Lower leg skin (tissue), 4 donors: ENCODE data around the gene DMRTA2. TPM values are rescaled to one million over a fixed set of nuclear protein-coding genes. Genes with fewer than 3 reads are reported as not detected.

Experiments
- DNase-seq, 2 donors: peaks; one replicate each; pipeline ENCODE4 v3.0.0-alpha.2; 2019; ENCODE audit warnings: low spot score in 2 of 2
- H3K4me3 ChIP-seq: fragments of 200-600 bp; sonication (generic); 2 replicates; pipeline ENCODE4 v1.5.1; 2017; ENCODE audit warnings: mild to moderate bottlenecking, low read depth; ENCODE audit not compliant: poor library complexity, severe bottlenecking
- POLR2A ChIP-seq, 2 donors: fragments of 450-650 bp; IDR thresholded peaks; one replicate each; pipeline ENCODE4 v1.6.1; 2016 to 2017; ENCODE audit warnings: antibody characterized with exemption in 2 of 2, mild to moderate bottlenecking in 1 of 2, moderate library complexity in 1 of 2
- WGBS, 2 donors: methylation state at CpG; one replicate each; pipeline ENCODE4 v1.1.5; 2018; 5-methylcytosine and 5-hydroxymethylcytosine counted together
- intact Hi-C: fragments of 100-400 bp; cut with DNase I; formaldehyde crosslinking; loops from one replicate; pipeline ENCODE4 v1.15.0; 2023; ENCODE audit warnings: low total_unique reads
- total RNA-seq, 4 donors: library from RNA; depleted of rRNA; stranded (reverse); fragments of >200 nt; gene quantifications; one replicate each; pipeline ENCODE4 v1.1.0, GENCODE V29; 2016
- TF ChIP-seq, protein P1 (sequence below), 3 donors: fragments of 450-650 bp; IDR thresholded peaks; one replicate each; pipeline ENCODE4 v1.5.1; 2016; ENCODE audit warnings: antibody characterized with exemption in 3 of 3, mild to moderate bottlenecking in 3 of 3, moderate library complexity in 2 of 3

Gene DMRTA2
- total RNA-seq, 4 donors from 2014 or later = 0.23 TPM; not detected in 3

DNA sequence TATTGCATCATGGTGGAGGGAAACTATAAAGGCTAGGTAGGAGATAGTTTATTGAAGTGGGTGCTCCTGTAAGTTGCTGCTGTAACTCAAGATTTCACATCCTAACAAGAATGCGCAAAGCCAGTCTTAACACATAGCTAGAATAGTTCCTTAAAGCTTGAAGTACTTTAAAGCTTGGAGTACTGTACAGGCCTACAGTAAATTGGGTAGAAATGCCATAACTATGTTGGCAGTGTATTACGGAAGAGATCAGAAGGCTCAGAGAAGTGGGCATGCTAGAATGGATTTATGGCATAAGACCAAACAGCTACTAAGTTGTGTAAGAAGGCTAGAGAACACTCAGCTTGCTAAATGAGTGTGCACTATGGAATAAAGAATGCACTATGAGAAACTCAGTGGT is 44.5 kb downstream of the DMRTA2 start:
- no peak overlapping the region for H3K4me3 ChIP-seq
- intact Hi-C loops = no loop called here
- DNase-seq = no peak
- TF ChIP-seq, protein P1, sequence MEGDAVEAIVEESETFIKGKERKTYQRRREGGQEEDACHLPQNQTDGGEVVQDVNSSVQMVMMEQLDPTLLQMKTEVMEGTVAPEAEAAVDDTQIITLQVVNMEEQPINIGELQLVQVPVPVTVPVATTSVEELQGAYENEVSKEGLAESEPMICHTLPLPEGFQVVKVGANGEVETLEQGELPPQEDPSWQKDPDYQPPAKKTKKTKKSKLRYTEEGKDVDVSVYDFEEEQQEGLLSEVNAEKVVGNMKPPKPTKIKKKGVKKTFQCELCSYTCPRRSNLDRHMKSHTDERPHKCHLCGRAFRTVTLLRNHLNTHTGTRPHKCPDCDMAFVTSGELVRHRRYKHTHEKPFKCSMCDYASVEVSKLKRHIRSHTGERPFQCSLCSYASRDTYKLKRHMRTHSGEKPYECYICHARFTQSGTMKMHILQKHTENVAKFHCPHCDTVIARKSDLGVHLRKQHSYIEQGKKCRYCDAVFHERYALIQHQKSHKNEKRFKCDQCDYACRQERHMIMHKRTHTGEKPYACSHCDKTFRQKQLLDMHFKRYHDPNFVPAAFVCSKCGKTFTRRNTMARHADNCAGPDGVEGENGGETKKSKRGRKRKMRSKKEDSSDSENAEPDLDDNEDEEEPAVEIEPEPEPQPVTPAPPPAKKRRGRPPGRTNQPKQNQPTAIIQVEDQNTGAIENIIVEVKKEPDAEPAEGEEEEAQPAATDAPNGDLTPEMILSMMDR (IDR thresholded peaks at IDR 0.05) = no peak
- TF ChIP-seq POLR2A (IDR thresholded peaks at IDR 0.05) = no peak
- WGBS, 2 donors = 76 to 82% methylated on average over 2 of the region's 2 CpGs

DNA sequence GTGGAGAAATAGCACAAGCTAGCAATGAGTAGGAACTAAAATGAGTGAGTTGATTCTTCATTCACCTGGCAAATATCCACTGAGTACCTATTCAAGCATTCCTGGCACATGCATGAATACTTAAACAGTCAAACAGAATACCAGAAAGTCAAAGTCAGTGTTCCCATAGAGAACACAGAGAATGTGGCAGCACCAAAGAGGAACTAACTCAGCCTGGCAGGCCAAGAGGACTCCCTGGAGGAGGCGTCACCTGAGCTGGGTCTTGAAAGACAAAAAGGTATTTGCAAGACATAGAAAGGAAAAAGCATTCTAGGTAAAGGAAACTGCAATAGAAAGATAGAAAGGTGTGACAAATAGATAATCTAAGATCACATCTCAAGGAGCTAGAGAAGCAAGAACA is 49.7 kb downstream of the DMRTA2 start:
- intact Hi-C loops = no loop called here
- DNase-seq = no peak
- TF ChIP-seq, protein P1 (IDR thresholded peaks at IDR 0.05) = no peak
- no peak for TF ChIP-seq POLR2A (IDR thresholded peaks at IDR 0.05)
- WGBS, 2 donors = 77 to 94% methylated on average over 1 of the region's 1 CpG
- no peak overlapping the region for H3K4me3 ChIP-seq

DNA sequence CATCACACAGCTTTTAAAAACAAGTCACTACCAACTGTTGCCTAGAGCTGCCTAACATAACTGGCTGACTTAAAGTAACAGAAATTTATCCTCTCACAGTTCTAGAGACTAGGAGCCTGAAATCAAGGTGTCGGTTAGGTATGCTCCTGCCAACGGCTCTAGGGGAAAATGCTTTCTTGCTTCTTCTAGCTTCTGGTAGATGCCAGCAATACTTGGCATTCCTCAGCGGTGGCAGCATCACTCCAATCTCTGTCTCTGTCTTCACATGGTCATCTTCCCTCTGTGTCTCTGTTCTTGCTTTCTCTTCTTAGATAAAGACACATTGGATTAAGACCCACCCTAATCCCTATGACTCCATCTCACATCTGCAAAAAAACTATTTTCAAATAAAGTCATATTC is 51.5 kb downstream of the DMRTA2 start:
- intact Hi-C loops = no loop called here
- H3K4me3 ChIP-seq = no peak overlapping the region
- no peak for DNase-seq
- WGBS, 2 donors = 36 to 40% methylated on average over 3 of the region's 3 CpGs
- no peak for TF ChIP-seq POLR2A (IDR thresholded peaks at IDR 0.05)
- TF ChIP-seq, protein P1 (IDR thresholded peaks at IDR 0.05) = no peak

DNA sequence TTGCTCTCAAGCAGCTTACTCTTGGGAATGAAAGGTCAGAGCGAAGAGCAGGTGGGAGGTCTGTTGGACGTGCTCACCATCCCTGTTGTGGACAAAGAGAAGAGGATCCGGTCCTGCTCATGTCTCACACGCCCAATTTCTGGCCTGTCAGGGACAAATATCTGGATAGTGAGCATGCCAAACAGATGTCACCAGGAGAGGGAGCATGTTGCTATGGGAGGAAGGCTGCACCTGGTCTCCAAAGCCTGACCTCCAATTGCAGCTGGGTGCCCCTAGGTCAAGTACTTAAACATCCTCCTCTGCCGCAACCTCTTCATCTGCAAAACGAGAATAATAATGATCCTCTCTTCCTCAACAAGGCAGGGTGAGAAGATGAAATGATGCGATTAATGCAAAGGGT is 53.4 kb downstream of the DMRTA2 start:
- H3K4me3 ChIP-seq = no peak overlapping the region
- WGBS, 2 donors = 71 to 76% methylated on average over 7 of the region's 7 CpGs
- no peak for DNase-seq
- intact Hi-C loops = loop anchor here (10.0 kb wide), 1 partner anchor 235 kb away; no protein-coding TSS in a partner anchor
- TF ChIP-seq, protein P1 (IDR thresholded peaks at IDR 0.05) = no peak
- TF ChIP-seq POLR2A (IDR thresholded peaks at IDR 0.05) = no peak

DNA sequence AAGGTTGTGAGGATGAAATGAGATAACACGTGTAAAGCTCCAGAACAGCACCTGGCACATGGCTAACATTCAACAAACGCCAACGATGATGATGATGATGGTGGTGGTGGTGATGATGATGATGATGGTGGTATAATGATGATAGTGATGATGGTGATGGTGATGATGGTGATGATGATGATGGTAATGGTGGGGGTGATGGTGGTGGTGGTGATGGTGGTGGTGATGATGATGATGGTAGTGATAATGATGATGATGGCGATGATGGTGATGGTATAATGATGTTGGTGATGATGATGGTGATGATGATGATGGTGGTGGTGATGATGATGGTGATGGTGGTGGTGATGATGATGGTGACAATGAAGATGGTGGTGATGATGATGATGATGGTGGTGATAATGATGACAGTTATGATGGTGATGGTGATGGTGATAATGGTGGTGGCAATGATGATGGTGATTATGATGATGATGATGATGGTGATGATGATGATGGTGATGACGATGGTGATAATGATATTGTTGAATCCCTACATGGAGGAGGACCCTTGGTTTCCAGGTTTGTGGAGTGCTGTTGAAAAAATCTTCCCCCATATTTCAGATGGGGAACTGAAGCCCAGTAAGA is 54.1 kb downstream of the DMRTA2 start:
- intact Hi-C loops = loop anchor here (10.0 kb wide), 1 partner anchor 236 kb away; no protein-coding TSS in a partner anchor
- DNase-seq = no peak
- no peak overlapping the region for H3K4me3 ChIP-seq
- 77 to 83% methylated on average over 5 of the region's 5 CpGs for WGBS, 2 donors
- TF ChIP-seq, protein P1 (IDR thresholded peaks at IDR 0.05) = no peak
- no peak for TF ChIP-seq POLR2A (IDR thresholded peaks at IDR 0.05)
